ENCODE measurements around the gene DTYMK. TPM values are rescaled to one million over a fixed set of nuclear protein-coding genes. Genes with fewer than 3 reads are reported as not detected.

DTYMK gene
- total and polyA plus RNA-seq, 3 donors from 2014 or later, result 16.4 to 30.0 (median 27.4) TPM

DNA sequence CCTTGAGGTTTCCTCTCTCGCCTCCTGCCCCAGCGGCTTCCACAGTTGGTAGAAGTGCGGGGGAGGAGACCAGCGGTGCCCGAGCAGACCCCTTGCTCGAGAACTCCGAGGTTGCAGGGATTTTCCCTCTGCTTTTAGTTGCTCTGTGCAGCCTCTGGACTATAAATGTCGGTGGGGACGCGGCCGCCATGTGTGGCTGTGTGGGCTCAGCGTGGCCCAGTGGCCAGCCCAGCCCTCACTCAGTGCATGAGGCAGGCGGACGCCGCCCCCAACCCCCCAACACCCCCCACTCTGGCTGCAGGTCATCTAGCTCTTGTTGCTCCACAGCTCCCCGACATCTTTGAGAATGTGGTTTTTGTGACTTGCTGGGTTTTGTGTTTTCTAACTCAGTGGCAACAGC lies 32.5 kb upstream of the DTYMK start:
- Histone ChIP-seq H3K27me3 (no peaks in the 10 kb centered on the region), H3K4me3 (no peak overlapping the region), H3K36me3 (ENCODE audit: low read depth, missing control alignments) (no peaks in the 10 kb centered on the region), H3K4me1 (no peaks in the 10 kb centered on the region), H3K9me3 (no peaks in the 10 kb centered on the region), H3K27ac (no peak overlapping the region)
- WGBS, 2 donors, result 80 to 94% methylated on average over 7 to 16 of the region's 16 CpGs
- intact Hi-C loops (cut with DNase I; ENCODE audit: low total_unique reads), result no loop called here
- no peak for TF ChIP-seq POLR2A (IDR thresholded peaks at IDR 0.05)
- TF ChIP-seq, protein P1, sequence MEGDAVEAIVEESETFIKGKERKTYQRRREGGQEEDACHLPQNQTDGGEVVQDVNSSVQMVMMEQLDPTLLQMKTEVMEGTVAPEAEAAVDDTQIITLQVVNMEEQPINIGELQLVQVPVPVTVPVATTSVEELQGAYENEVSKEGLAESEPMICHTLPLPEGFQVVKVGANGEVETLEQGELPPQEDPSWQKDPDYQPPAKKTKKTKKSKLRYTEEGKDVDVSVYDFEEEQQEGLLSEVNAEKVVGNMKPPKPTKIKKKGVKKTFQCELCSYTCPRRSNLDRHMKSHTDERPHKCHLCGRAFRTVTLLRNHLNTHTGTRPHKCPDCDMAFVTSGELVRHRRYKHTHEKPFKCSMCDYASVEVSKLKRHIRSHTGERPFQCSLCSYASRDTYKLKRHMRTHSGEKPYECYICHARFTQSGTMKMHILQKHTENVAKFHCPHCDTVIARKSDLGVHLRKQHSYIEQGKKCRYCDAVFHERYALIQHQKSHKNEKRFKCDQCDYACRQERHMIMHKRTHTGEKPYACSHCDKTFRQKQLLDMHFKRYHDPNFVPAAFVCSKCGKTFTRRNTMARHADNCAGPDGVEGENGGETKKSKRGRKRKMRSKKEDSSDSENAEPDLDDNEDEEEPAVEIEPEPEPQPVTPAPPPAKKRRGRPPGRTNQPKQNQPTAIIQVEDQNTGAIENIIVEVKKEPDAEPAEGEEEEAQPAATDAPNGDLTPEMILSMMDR (IDR thresholded peaks at IDR 0.05), result no peak
- no peak for DNase-seq

DNA sequence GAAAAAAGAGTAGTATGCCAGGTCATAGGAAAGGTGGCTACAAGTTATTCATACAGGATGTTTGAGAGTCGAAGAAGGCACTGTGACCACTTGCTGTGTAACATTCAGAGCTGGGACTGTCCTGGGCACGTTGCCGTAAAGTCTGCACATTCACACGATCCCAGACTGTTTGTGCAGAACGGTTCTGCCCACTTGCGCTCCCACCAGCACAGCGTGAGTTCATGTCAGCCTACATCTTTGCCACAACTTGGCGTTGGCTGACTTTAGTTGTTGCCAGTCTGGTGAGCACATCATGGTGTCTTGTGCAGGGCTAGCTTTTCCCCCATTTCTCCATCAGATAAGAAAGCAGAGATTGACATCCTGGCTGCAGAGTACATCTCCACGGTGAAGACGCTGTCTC lies 22.3 kb upstream of the DTYMK start:
- H3K27ac ChIP-seq, result no peak overlapping the region
- TF ChIP-seq, protein P1 (IDR thresholded peaks at IDR 0.05), result no peak
- no peak for TF ChIP-seq POLR2A (IDR thresholded peaks at IDR 0.05)
- H3K9me3 ChIP-seq, result no peaks in the 10 kb centered on the region
- H3K27me3 ChIP-seq, result no peaks in the 10 kb centered on the region
- H3K4me1 ChIP-seq, result no peaks in the 10 kb centered on the region
- DNase-seq, result no peak
- H3K36me3 ChIP-seq (ENCODE audit: low read depth, missing control alignments), result no peaks in the 10 kb centered on the region
- intact Hi-C loops (cut with DNase I; ENCODE audit: low total_unique reads), result no loop called here
- WGBS, 2 donors, result 88 to 94% methylated on average over 10 of the region's 10 CpGs
- H3K4me3 ChIP-seq, result no peak overlapping the region

DNA sequence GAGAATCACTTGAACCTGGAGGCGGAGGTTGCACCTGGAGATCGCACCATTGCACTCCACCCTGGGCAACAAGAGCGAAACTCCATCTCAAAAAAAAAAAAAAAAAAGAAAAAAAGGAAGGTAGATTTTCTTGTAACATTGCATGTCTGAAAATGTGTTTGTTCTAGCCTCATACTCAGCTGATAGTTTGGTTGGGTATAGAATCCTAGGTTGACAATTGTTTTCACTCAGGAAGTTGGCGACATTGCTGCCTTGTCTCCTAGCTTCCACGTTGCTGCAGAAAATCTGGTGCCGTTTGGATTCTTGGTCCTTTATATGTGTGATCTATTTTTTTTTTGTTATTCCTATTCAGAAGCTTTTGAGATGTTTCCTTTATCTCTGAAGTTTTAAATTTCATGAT lies 19.9 kb upstream of the DTYMK start:
- no peaks in the 10 kb centered on the region for H3K9me3 ChIP-seq
- no peaks in the 10 kb centered on the region for H3K27me3 ChIP-seq
- H3K36me3 ChIP-seq (ENCODE audit: low read depth, missing control alignments), result no peaks in the 10 kb centered on the region
- TF ChIP-seq, protein P1 (IDR thresholded peaks at IDR 0.05), result no peak
- TF ChIP-seq POLR2A (IDR thresholded peaks at IDR 0.05), result no peak
- peaks cover 6% of the 10 kb centered on the region for H3K4me1 ChIP-seq
- no peak overlapping the region for H3K27ac ChIP-seq
- 95 to 98% methylated on average over 6 of the region's 6 CpGs for WGBS, 2 donors
- no peak overlapping the region for H3K4me3 ChIP-seq
- DNase-seq, result no peak
- intact Hi-C loops (cut with DNase I; ENCODE audit: low total_unique reads), result no loop called here

DNA sequence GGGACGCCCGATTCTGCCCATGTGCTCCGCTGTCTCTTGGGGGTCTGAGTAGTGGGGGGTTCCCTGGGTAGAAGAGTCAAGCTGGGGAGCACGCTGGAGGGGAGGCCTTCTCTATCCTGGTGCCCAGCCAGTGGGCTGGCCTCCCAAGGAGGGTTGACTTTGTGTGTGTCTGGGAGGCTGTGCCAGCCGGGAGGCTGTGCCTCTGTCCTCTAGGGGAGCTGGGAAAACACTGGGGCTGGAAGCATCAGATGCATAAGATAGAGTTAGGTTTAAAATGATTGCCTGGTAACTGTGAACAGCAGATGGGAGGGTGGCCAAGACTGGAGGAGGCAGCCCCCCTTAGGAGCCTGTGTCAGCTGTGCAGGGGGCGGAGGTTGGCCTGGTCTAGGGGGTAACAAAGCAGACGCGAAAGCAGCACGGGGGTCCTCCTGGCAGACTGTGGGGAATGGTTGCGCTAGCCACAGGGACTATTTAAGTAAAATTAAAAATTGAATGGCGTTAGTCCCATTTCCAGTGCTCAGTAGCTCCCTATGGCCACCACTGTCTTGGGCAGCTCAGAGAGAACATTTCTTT lies 16.5 kb upstream of the DTYMK start:
- intact Hi-C loops (cut with DNase I; ENCODE audit: low total_unique reads), result no loop called here
- H3K27ac ChIP-seq, result peak overlapping the region in 1 of 2 donors; percentile 89
- no peak for DNase-seq
- peaks cover 6% of the 10 kb centered on the region for H3K4me1 ChIP-seq
- WGBS, 2 donors, result 27 to 50% methylated on average over 7 to 11 of the region's 11 CpGs
- H3K9me3 ChIP-seq, result no peaks in the 10 kb centered on the region
- no peaks in the 10 kb centered on the region for H3K27me3 ChIP-seq
- TF ChIP-seq, protein P1 (IDR thresholded peaks at IDR 0.05), result no peak
- no peak for TF ChIP-seq POLR2A (IDR thresholded peaks at IDR 0.05)
- peak overlapping the region; percentile 84 for H3K4me3 ChIP-seq
- H3K36me3 ChIP-seq (ENCODE audit: low read depth, missing control alignments), result no peaks in the 10 kb centered on the region

All from testis (tissue), 3 donors.